Uterus (tissue), 2 donors: ENCODE data around the gene LAMA1.

Experiments
- POLR2A ChIP-seq, 2 donors: fragments of 450-650 bp; IDR thresholded peaks; one replicate each; pipeline ENCODE4 v1.6.1; 2016; ENCODE audit warnings: antibody characterized with exemption in 2 of 2, mild to moderate bottlenecking in 1 of 2, moderate library complexity in 1 of 2
- TF ChIP-seq, protein P1 (sequence below), 4 experiments: fragments of 200-600 bp in 2 of 4; fragments of 450-650 bp in 2 of 4; sonication (generic) in 2 of 4; IDR thresholded peaks; one replicate each; pipeline ENCODE4 v1.5.1; 2016 to 2019; ENCODE audit warnings: antibody characterized with exemption in 4 of 4, mild to moderate bottlenecking in 2 of 4, moderate library complexity in 1 of 4

DNA sequence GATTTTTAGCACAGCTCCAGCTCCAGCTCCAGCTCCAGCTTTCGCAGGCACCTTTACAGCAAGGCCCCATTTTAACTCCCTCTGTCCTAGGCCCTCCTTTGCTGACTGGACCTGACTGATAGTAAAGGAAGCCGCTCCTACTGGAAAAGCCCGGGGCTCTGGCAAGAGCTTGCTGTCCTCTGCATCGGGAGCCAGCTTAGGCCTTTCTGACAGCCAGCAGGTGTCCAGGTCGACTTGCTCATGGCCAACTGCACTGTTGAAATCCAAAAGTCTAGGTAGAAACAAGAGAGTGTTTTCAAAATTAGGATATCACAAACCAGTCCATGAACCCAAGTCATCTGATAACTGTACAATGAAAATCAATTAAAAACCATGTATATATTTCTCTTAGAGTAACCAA, 161.1 kb downstream of the LAMA1 start:
- TF ChIP-seq POLR2A (IDR thresholded peaks at IDR 0.05): no peak
- TF ChIP-seq, protein P1, sequence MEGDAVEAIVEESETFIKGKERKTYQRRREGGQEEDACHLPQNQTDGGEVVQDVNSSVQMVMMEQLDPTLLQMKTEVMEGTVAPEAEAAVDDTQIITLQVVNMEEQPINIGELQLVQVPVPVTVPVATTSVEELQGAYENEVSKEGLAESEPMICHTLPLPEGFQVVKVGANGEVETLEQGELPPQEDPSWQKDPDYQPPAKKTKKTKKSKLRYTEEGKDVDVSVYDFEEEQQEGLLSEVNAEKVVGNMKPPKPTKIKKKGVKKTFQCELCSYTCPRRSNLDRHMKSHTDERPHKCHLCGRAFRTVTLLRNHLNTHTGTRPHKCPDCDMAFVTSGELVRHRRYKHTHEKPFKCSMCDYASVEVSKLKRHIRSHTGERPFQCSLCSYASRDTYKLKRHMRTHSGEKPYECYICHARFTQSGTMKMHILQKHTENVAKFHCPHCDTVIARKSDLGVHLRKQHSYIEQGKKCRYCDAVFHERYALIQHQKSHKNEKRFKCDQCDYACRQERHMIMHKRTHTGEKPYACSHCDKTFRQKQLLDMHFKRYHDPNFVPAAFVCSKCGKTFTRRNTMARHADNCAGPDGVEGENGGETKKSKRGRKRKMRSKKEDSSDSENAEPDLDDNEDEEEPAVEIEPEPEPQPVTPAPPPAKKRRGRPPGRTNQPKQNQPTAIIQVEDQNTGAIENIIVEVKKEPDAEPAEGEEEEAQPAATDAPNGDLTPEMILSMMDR (IDR thresholded peaks at IDR 0.05): no peak
